GM12891 (cell line): ENCODE results near the gene RBM41.

Experiments used
- POLR2A ChIP-seq: IDR thresholded peaks from 2 replicates; pipeline ENCODE4 v1.6.1; 2011; ENCODE audit warnings: low read depth, low read length, control low read depth
- POLR2AphosphoS5 ChIP-seq: IDR thresholded peaks from 2 replicates; pipeline ENCODE4 v1.6.1; 2011; ENCODE audit warnings: low read depth, low read length, control low read depth
- TAF1 ChIP-seq: IDR thresholded peaks from 2 replicates; pipeline ENCODE4 v1.6.1; 2011; ENCODE audit warnings: low read depth, low read length, control low read depth

GRCh38 chrX:107135965-107136307 is 17.3 kb upstream of the RBM41 start:
- no peak for TF ChIP-seq POLR2A
- TF ChIP-seq TAF1: no peak
- TF ChIP-seq POLR2AphosphoS5: no peak
